VCaP (cell line): ENCODE results near the gene UCHL3.

Experiments used
- H3K27ac ChIP-seq: fragments of 450-650 bp; 2 replicates; pipeline ENCODE4 v1.5.1; 2017
- TF ChIP-seq, protein P1 (sequence below): fragments of 450-650 bp; conservative IDR thresholded peaks from 2 replicates; pipeline ENCODE4 v1.5.1; 2017; ENCODE audit warnings: mild to moderate bottlenecking, moderate library complexity

The UCHL3 gene

DNA sequence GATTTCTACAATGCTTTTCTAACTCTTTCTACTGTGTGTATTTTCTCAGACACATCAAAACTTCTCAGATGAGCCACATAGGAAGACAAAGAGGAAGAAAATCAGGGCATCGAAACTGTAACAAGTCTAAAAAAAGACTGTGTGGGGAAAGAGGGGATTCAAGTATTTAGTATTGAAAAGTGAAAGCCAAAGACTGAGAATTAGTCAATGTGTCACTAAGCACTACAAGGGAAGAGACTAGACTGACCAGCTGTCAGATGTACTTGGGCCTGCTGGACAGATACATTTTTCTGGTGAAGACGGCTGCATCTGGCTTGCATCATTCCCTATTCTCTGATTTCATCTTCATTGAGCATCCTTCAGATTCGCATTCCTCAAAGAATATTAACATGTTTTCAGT lies 37.3 kb upstream of the UCHL3 start:
- TF ChIP-seq, protein P1, sequence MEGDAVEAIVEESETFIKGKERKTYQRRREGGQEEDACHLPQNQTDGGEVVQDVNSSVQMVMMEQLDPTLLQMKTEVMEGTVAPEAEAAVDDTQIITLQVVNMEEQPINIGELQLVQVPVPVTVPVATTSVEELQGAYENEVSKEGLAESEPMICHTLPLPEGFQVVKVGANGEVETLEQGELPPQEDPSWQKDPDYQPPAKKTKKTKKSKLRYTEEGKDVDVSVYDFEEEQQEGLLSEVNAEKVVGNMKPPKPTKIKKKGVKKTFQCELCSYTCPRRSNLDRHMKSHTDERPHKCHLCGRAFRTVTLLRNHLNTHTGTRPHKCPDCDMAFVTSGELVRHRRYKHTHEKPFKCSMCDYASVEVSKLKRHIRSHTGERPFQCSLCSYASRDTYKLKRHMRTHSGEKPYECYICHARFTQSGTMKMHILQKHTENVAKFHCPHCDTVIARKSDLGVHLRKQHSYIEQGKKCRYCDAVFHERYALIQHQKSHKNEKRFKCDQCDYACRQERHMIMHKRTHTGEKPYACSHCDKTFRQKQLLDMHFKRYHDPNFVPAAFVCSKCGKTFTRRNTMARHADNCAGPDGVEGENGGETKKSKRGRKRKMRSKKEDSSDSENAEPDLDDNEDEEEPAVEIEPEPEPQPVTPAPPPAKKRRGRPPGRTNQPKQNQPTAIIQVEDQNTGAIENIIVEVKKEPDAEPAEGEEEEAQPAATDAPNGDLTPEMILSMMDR = no peak

DNA sequence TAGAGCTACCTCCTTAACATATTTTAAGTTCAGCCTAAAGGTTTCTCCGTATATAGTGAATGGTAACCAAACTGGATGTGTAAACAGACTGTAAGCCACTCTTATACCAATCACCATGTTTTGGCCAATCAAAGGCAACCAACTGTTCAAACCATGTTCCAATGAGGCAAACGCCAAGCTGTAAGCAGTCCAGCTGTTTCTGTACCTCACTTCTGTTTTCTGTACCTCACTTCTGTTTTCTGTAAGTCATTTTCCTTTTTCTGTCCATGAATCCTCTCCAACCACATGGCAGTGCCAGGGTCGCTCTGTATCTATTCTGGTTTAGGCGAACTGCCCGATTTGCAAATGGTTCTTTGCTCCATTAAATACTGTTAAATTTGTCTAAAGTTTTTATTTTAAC lies 36.3 kb upstream of the UCHL3 start:
- H3K27ac ChIP-seq = no peak overlapping the region
- TF ChIP-seq, protein P1 = no peak

More for the DNA sequence above, 37.3 kb upstream of the UCHL3 start:
- H3K27ac ChIP-seq = no peak overlapping the region

DNA sequence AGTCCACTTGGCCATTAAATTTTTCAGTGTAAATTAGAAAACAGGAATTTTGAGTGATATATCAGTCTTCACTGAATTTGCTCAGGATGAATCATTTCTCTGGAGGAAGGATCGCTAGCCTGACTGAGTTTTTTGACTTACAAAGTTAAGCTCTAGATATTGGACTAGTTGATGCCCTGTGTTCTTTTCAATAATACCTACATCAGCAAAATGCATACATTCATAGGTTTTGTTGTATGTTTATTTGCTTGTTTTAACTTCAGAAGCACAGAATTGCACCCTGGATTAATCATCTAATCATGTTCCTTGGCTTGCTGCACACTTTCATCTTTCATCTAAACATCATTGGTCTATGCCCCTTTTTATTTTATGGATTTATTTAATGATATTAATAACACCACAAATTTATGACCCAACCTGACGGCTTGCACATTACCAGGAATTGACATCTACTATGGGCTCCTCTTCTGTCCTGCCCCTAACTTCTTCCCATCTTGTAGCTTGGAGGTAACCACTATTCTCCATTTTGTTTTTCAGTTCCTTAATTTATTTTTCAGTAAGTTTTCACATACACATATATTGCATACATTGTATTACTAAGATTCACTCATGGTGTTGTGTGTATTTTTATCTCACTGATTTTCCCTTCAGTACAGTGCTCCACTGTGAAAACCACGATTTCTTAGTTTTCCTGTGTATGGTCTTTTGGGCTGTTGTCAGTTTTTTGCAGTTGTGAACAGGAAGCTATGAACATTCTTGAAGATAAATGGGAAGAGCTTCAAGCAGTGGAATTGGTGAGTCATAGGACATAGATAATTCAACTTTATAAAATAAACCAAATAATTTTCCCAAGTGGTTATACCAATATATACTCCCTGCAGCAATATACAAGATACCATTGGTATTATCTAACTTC lies 35.3 kb upstream of the UCHL3 start:
- no peak overlapping the region for H3K27ac ChIP-seq
- TF ChIP-seq, protein P1 = no peak

DNA sequence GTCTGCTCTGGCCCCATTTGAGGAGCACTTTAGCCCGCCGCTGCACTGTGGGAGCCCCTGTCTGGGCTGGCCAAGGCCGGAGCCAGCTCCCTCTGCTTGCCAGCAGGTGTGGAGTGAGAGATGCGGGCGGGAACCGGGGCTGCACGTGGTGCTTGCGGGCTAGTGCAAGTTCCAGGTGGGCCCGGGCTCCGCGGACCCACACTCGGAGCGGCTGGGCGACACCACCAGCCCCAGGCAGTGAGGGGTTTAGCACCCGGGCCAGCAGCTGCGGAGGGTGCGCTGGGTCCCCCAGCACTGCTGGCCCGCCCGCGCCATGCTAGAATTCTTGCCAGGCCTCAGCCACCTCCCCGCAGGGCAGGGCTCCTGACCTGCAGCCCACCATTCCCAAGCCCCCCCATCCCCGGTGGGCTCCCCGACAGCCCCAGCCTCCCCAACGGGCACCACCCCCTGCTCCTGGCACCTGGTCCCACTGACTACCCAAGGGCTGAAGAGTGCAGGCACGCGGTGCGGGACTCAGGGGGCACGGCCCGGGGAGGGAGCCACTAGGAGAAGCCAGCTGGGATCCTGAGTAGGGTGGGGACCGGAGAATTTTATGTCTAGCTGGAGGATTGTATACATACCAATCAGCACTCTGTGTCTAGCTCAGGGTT lies 31.0 kb upstream of the UCHL3 start:
- TF ChIP-seq, protein P1 = no peak
- no peak overlapping the region for H3K27ac ChIP-seq

DNA sequence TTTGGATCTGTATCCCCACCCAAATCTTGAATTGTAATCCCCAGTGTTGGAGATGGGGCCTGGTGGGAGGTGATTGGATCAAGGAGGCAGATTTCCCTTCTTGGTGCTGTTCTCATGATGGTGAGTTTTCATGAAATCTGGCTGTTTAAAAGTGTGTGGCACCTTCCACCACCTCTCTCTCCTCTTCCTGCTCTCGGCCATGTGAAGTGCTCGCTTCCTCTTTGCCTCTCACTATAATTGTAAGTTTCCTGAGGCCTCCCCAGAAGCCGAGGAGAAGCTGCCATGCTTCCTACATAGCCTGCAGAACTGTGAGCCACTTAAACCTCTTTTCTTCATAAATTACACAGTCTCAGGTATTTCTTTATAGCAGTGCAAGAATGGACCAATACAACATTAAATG lies 27.6 kb upstream of the UCHL3 start:
- H3K27ac ChIP-seq = no peak overlapping the region
- TF ChIP-seq, protein P1 = no peak

DNA sequence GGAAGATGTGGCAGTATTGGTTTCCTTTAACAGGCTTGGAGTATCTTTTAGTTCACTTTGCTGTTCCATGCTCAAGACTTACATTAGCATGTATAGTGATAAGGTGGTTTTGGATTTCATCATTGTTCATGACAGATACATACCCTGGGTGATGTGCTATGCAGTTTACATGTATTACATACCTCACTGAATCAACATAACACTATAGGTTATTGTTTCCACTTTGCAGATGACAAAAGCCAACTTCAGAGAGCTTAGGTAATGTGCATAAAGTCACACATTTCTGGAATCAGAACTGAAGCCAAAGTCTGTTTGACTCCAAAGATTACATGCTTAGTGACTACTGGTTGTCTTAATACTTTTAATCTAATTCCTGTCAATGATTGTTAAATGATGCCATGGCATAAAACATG lies 19.0 kb upstream of the UCHL3 start:
- no peak overlapping the region for H3K27ac ChIP-seq
- TF ChIP-seq, protein P1 = no peak

DNA sequence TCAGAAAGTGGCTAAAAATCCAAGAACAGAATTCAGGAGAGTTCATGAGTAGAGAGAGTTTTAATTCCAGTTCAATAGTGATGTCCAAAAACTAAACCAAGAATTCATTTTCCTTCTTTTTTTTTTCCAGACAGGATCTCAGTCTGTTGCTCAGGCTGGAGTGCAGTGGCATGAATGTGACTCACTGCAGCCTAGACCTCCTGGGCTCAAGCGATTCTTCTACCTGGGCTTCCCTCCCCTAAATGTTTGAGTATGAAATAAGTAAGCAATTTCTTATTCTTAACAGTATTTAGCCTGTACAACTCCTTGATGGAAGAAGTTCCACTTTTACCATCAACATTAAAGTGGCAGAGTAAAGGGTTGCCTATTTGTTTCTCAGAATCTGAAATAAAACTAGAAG lies 15.7 kb upstream of the UCHL3 start:
- no peak overlapping the region for H3K27ac ChIP-seq
- TF ChIP-seq, protein P1 = no peak
